Measurements from ENCODE around the gene CD40. TPM values are rescaled to one million over a fixed set of nuclear protein-coding genes. Genes with fewer than 3 reads are reported as not detected.

Gene CD40
- total RNA-seq, 1 donor from 2014 or later: 4.7 TPM

DNA sequence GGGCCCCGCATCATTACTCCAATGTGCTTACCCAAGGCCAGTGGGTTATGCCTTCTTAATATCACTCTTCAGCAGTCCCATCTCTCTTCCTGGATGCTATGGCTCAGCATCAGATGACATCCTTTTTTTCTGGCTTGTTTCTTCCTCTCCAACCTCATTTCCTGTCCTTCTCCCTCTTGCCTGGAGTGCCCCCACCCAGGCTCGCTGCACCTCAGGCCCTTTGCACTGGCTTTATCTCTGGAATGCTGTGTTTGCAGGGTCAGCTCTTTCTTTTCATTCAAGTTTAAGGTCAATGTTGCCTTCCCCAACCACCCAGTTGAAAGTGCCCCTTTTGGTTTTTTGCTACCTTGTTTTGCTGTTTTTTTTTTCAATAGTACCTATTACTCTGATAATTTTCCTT lies 36.7 kb downstream of the CD40 start:
- H3K4me3 ChIP-seq (ENCODE audit: low read depth, low read length): no peak overlapping the region
- DNase-seq (ENCODE audit: low read depth) (no peak), FAIRE-seq (no peak)
- peaks cover 5% of the 10 kb centered on the region for H3K27me3 ChIP-seq (ENCODE audit: control insufficient read depth, insufficient read depth, low read length)
- no peaks in the 10 kb centered on the region for H3K36me3 ChIP-seq (ENCODE audit: control insufficient read depth, insufficient read depth, low read length)
- TF ChIP-seq, protein P1, sequence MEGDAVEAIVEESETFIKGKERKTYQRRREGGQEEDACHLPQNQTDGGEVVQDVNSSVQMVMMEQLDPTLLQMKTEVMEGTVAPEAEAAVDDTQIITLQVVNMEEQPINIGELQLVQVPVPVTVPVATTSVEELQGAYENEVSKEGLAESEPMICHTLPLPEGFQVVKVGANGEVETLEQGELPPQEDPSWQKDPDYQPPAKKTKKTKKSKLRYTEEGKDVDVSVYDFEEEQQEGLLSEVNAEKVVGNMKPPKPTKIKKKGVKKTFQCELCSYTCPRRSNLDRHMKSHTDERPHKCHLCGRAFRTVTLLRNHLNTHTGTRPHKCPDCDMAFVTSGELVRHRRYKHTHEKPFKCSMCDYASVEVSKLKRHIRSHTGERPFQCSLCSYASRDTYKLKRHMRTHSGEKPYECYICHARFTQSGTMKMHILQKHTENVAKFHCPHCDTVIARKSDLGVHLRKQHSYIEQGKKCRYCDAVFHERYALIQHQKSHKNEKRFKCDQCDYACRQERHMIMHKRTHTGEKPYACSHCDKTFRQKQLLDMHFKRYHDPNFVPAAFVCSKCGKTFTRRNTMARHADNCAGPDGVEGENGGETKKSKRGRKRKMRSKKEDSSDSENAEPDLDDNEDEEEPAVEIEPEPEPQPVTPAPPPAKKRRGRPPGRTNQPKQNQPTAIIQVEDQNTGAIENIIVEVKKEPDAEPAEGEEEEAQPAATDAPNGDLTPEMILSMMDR (IDR thresholded peaks at IDR 0.05; ENCODE audit: insufficient read depth, low read length, severe bottlenecking): no peak

DNA sequence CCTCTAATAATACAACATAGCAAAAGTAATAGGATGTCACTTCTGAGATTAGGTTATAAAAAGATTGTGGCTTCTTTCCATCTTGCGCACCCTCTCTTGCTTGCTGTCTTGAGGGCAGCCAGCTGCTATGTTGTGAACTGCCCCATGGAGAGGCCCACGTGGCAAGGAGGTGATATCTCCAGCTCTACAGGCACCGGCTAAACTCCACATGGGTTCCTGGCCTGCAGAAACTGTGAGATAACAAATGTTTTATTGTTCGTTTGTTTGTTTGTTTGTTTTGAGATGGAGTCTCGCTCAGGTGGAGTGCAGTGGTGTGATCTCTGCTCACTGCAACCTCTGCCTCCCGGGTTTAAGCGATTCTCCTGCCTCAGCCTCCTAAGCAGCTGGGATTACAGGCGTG lies 38.0 kb downstream of the CD40 start:
- no peak for DNase-seq (ENCODE audit: low read depth)
- Histone ChIP-seq H3K27me3 (ENCODE audit: control insufficient read depth, insufficient read depth, low read length) (peaks cover 8% of the 10 kb centered on the region), H3K36me3 (ENCODE audit: control insufficient read depth, insufficient read depth, low read length) (no peaks in the 10 kb centered on the region), H3K4me3 (ENCODE audit: low read depth, low read length) (no peak overlapping the region)
- FAIRE-seq: no peak
- TF ChIP-seq, protein P1 (IDR thresholded peaks at IDR 0.05; ENCODE audit: insufficient read depth, low read length, severe bottlenecking): no peak

- FAIRE-seq (no peak), DNase-seq (ENCODE audit: low read depth) (no peak)
- Histone ChIP-seq H3K36me3 (ENCODE audit: control insufficient read depth, insufficient read depth, low read length) (no peaks in the 10 kb centered on the region), H3K4me3 (ENCODE audit: low read depth, low read length) (no peak overlapping the region), H3K27me3 (ENCODE audit: control insufficient read depth, insufficient read depth, low read length) (peaks cover 8% of the 10 kb centered on the region)
- TF ChIP-seq, protein P1 (IDR thresholded peaks at IDR 0.05; ENCODE audit: insufficient read depth, low read length, severe bottlenecking): no peak
Measured at GRCh38 chr20:46157076-46157592, 39.0 kb downstream of the CD40 start.

DNA sequence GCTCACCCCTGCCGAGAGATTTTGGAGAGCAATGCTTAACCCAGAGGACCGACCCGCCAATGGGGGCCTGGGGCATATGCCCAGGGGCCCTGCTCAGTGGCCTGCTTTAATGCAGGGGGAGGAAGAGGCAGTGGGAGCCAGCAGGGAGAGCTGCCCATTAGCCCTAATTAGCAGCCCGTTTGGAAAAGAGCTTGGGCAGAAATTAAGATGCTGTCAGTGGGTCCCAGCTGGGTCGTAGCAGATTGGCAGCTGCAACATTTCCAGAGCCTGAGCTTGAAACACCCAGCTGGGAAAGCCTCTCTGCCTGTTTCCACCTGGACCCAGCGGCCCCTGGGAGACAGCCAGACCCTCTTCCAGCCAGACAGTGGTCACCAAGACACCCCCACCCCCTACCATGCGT lies 39.5 kb downstream of the CD40 start:
- TF ChIP-seq, protein P1 (IDR thresholded peaks at IDR 0.05; ENCODE audit: insufficient read depth, low read length, severe bottlenecking): no peak
- no peaks in the 10 kb centered on the region for H3K36me3 ChIP-seq (ENCODE audit: control insufficient read depth, insufficient read depth, low read length)
- peaks cover 8% of the 10 kb centered on the region for H3K27me3 ChIP-seq (ENCODE audit: control insufficient read depth, insufficient read depth, low read length)
- FAIRE-seq (no peak), DNase-seq (ENCODE audit: low read depth) (no peak)
- no peak overlapping the region for H3K4me3 ChIP-seq (ENCODE audit: low read depth, low read length)

DNA sequence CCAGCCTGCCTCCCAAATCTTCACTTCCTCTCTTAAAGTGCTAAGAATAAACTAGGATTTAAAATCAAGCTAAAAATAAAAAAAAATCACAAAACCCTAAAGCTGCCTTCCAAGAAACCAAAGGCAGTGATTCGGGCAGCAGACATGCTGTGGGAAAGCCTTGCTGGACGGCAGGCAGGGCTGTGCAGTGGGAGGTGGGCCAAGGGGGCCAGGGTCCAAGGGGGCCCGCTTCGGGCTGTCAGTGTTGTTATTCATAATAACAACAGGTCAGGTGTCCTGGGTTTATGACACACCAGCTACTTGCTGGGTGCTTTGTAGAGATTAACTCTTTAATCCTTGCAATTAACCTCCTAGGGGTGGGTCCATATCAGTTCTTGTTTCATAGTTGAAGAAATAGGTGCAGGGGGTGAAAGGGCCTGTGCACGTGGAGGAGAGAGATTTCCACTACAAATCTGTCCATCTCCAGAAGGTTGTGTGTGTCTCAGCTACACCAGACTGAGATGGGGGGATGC lies 40.4 kb downstream of the CD40 start:
- no peak for DNase-seq (ENCODE audit: low read depth)
- Histone ChIP-seq H3K36me3 (ENCODE audit: control insufficient read depth, insufficient read depth, low read length) (no peaks in the 10 kb centered on the region), H3K4me3 (ENCODE audit: low read depth, low read length) (no peak overlapping the region), H3K27me3 (ENCODE audit: control insufficient read depth, insufficient read depth, low read length) (peaks cover 7% of the 10 kb centered on the region)
- no peak for FAIRE-seq
- TF ChIP-seq, protein P1 (IDR thresholded peaks at IDR 0.05; ENCODE audit: insufficient read depth, low read length, severe bottlenecking): no peak
